Suppressor macrophage treated with lipopolysaccharide for 1 hour (primary cell): Measurements from ENCODE around the gene KRTAP26-1.

Source experiments
- DNase-seq, 3 donors: peaks; one replicate each; pipeline ENCODE4 v3.0.0-alpha.2; 2020 to 2022

KRTAP26-1 gene

DNA sequence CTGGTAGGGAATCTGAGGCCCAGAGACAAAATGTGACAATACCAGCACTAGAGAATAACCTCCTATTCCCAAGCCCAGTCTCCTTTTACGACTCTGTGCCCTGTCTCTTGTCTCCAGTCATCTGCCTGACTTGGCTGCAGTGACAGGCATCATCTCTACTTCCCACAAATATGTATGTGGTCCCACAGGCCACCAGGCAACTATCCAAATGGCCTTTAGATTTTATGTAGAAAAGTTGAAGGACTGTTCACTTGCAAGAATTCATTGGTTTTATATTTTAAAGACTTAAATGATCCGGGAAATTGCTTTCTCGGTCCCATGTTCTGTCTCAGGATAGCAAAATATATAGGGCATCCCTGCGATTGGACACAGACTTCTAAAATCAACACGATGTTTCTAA lies 49.0 kb downstream of the KRTAP26-1 start:
- no peak for DNase-seq

- no peak for DNase-seq
These were observed 50.1 kb downstream of the KRTAP26-1 start for GRCh38 chr21:30269803-30270530.
